8988T (cell line): Measurements from ENCODE around the gene PINK1.
"Not testable (repeated sequence)": the region's sequence is repeated elsewhere in the genome, so short reads cannot be mapped to it uniquely, and the experiment has no call there.

Experiments
- DNase-seq: peaks from one replicate; pipeline ENCODE4 v3.0.0; 2011

Gene PINK1

DNA sequence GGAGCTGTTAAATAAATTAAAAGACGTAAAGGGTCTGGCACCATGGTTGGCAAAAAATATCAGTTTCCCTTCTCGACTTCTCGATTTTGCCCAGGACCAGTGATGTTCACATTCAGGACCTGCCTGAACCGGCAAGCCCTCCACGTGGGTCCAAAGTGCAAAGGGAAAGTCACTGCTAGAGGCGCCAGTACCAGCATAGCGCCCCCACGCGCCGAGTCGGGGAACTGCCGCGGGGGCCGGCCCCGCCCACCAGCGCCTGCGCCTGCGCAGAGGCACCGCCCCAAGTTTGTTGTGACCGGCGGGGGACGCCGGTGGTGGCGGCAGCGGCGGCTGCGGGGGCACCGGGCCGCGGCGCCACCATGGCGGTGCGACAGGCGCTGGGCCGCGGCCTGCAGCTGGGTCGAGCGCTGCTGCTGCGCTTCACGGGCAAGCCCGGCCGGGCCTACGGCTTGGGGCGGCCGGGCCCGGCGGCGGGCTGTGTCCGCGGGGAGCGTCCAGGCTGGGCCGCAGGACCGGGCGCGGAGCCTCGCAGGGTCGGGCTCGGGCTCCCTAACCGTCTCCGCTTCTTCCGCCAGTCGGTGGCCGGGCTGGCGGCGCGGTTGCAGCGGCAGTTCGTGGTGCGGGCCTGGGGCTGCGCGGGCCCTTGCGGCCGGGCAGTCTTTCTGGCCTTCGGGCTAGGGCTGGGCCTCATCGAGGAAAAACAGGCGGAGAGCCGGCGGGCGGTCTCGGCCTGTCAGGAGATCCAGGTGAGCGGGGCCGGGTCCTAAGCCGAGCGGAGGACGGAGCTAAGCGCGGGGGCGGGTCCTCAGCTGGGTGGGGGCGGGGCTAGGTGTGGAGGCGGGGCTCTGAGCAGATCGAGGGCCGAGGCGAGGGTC lies at the start of gene PINK1:
Gene PINK1, plus strand, starts transcription at position 269 of the 875 bp plus-strand sequence. Its CDS starts 91 bp downstream, at position 360.
- DNase-seq = peak; percentile 69

DNA sequence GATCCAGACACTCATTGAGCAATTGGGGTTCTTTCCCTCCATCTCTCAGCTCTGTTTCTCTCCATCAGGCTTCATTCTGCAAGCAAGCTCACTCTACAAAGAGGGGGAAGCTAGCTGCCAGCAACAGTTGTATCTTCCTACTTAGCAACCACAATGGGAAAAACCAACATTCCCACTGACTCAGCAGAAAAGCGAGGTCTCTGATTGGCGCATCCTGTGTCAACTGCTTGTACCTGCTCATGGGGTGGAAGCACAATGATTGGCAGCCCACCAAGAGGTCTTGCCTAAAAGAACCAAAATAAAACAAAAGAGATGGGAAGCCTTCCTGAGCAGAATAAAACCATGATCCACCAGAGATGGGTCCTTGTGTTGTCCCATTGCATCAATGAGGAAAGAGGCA lies 48.4 kb upstream of the PINK1 start:
- DNase-seq = no peak

DNA sequence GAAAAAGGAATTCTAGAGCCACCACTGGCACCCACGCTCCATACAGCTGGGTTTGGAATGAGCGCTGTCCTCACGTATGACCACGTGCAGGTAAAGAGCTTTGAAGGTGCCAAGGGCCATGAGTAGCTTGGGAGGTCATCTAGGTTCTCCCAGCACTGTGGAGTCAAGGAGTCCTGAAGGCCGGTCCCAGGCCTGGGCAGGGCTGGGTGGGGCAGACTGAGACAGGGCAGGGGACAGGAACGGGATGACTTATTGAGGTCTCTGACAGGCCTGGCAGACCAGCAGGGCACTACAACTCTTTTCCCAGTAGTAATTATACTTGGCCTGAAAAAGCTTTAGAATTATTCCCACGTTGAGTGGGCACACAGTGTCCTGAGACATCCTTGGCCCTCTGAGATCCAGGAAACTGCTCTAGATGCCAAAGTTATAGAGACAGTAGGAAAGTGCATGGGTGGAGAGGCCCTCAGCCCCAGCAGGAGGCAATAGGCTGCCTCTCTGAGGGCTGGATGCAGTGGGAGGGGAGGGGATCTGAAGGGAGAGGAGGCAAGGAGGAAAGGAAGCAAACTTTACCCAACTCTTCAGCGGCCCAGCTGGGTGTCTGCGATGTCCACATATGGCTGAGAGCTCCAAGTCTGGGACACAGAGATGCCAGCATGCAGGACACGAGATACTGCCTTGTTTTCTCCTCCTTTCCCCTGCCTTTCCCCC lies 46.2 kb upstream of the PINK1 start:
- DNase-seq = no peak

DNA sequence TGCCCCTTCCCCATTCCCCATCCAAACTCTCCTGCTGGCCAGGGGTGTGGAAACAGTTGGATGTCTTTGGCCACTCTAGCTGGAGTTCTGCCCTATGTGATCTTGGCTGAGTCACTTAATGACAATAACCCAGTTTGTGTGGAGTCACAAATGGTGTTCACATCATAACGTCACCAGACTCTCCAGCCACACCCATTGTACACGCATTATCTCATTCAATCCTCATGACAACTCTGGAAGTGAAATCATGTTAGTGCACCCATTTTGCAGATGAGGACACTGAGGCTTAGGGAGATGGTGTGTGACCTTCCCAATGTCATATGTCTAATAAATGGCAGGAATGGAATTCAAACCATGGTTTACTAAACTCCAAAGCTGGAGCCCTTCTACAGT lies 45.6 kb upstream of the PINK1 start:
- DNase-seq = no peak

DNA sequence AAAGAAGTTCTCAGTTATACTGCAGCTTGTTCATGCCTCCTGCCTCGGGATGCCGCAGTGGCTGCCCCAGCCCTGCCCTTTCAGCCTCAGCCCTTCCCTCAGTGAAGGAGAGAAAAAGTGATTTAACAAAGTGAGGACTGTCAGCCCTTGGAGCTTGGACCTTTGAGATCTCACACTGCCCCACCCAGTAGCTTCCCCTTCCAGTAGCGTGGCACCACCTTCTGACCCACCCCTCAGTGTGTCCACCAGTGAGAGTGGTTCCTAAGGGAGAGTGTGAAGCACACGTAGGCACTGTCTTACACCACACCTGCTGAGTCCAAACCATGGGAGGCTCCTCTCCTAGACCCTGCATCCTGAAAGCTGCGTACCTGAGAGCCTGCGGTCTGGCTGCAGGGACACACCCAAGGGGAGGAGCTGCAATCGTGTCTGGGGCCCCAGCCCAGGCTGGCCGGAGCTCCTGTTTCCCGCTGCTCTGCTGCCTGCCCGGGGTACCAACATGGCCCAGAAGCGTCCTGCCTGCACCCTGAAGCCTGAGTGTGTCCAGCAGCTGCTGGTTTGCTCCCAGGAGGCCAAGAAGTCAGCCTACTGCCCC lies 44.5 kb upstream of the PINK1 start, which contains the start of gene CDA:
Gene CDA, plus strand, starts transcription at position 464 of the 592 bp plus-strand sequence. Its CDS starts 33 bp downstream, at position 497.
- no peak for DNase-seq

DNA sequence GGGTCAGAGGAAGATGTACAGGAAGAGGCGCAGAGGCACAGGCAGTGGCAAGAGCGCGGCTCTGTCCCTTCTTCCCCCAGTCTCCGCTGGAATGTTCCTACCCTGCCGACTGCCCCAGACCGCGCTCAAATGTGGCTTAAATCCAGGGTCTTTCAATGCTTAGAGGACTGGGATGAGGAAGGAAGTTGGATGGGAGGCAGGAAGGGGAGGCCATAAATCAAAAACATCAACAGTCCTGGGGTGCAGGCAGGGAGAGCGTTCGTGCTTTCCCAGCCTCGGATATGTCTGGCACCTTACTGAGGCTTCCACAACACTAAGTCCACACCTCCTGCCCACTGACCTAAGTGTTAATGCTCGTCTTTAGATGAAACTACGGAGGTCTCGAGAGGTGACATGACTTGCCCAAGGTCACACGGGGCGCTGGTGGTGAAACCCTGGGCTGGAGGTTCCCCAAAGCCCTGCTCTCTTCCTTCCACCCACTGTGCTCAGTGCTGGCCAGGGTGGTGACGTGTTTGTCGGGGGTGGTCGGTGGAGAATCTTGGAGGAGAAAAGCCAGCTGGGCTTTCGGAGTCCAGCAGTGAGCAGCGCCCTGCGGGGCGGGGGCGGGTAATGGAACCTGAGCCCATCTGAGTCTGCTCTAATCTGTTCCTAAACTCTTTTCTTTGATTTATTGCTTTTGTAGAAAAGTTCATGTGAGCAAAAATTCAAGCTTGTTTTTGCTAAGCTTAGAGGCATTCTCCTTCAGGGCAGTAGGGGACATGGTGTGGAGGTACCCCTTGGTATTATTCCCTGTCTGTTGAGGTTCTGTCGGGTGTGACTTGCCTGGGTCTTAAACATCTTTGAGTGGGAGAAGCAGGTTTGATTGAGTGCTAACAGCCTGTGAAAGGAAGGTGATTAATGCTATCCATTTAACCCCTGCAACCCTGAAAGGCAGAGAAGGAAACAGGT lies 43.7 kb upstream of the PINK1 start:
- DNase-seq = no peak

DNA sequence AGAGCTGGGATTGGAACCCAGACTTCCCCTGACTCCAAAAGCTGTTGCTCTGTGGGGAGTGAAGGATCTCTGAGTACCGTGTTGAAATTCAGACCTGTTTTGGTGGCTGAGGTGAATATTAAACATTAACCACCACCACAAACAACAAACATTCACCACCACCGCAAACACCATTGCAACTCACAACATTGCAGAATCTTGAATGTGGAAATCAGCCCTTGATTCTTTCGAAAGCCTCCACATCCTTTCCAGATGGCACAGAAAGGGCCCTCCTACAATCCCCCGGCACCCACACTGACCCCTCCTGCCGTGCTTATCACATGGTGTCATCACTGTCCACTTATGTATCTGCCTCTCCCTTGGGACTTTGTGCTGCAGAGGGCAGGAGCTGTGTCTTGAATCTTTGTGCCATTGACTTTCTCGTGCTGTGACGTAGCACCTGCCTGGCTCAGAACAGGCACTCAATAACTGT lies 42.9 kb upstream of the PINK1 start:
- DNase-seq = no peak

DNA sequence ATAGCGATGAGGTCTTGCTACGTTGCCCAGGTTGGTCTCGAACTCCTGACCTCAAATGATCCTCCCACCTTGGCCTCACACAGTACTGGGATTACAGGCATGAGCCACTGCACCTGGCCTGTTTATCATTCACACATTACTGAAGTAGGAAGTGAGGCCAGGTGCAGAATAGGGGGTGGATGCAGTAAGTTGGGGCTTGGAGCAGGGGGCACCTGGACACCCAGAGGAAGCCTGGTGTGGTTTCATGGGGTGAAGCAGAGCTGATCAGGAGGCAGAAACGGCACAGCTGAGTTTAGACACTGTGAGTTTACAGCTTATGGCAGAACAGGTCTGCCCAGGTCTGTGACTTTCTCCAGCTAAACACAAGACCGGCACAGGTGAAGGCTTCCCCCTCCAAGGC lies 39.5 kb upstream of the PINK1 start:
- DNase-seq = no peak

DNA sequence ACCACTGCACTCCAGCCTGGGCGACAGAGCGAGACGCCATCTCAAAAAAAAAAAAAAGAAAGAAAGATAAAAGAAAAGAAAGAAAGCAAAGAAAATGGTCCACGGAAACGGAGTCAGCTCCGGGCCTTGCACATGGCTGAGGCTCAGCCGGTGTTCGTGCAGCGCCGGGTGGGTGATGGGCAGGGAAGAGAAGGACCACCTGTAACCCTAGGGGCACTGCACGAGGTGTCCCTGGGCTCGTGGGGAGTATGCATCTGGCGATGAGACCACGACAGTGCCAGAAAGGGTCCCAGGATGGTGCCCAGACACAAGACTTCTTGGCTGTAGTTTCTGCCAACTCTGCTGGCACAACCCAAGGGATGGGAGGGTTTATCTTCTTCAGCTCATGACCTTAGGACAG lies 38.5 kb upstream of the PINK1 start:
- DNase-seq = no peak

DNA sequence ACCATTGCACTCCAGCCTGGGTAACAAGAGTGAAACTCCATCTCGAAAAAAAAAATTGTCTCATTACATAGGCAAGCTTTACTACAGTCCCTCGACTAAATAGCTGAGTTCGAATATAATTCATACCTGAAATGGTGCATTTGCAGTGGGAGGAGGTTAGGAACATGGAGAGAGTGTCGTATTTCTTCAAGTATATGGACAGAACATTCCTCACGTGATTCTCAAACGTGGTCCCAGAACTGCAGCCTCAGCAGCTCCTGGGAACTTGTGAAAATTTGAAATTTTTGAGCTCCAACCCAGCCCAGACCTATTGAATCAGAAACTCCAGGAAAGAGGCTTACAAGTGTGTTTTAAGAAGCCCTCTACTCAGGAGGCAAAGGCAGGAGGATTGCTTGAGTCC lies 37.2 kb upstream of the PINK1 start:
- DNase-seq = no peak

DNA sequence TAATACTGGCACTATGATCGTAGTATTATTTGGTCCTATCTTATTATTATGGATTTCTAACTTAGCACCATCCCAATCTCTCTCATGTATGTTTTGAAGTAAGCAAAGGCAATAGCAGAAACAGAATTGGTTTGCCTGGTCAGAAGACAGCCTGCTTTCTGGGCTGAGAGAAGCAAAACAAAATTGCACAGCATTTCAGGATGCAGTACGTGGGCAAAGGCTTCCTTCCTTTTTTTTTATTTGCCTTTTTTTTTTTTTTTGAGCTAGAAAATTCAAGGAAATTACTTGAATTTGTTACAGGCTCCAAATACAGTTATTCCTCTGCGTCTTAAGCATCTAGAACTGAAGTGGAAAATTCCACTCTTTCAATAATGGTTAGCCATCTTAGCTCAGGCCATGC lies 35.6 kb upstream of the PINK1 start:
- DNase-seq = no peak

DNA sequence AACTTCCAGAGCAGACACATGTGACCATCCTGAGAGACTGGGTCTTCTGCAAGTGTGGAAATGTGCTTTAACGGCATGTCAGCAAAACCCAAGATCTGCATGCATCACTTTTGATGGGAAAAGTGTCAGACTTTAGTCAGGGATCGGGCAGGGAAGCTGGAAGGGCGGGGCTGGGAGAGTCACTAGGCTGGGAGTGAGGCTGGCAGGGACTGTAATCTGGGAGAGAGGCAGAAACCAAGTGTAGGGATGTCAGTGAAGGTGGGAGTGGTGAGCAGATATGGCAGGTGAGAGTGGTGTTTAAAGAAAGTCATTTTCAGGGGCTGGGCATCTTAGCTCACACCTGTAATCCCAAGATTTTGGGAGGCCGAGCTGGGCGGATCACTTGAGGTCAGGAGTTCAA lies 33.1 kb upstream of the PINK1 start:
- no peak for DNase-seq

DNA sequence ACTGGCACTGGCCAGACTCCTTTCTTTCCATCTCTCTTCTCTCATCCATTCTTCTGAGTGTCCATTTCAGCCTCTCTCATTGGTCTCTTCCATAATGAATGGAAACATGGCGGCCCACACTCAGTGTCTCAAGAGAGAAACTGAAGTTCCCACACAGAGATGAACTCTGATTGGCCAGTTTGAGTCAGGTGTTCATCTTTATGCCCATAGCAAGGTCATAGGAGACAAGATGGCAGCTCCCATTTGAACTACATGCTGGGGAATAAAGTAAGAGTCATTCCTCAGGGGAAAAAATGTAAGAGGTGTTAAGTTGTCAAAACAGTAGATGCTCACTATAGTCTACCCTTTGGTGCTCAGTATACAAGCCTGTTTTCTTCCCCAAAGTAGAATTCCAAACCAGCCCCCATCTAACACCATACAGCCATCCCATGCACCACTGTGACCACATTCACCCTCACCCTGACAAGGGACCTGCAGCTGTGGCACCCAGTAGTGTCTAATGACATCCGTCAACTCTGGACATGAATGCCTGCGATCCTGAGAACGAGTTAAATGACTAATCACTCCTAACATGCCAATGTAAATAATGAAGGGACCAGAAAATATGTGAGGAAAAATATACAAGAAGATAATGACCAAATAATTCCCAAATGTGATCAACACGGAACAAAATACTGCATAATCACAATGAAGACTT lies 32.0 kb upstream of the PINK1 start:
- DNase-seq = no peak

DNA sequence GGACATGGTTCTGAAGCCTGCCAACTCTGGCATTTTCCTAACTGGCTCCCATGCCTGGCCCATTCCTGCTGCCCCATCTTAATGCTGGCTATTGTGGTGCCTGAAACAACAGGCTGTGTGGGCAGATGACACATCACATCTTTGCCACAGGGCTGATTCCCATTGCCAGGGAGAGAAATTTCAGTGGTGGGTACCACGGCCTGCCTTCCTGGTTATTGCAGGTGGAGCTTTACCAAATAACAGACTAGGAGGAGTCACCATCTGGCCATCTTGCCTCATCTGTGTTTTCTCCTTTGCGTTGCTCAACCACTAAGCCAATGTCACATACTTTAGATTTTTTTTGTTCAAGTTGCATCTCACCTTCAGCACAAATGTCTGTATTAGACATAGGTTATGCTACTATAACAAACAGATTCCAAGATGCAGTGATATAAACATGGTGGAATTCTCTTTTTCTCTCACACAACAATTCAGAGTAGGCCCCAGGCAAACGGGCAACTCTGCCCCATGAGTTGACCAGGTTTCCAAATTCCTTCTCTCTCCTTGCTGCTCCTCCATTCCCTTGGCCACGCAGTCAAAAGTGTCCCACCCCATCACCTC lies 30.3 kb upstream of the PINK1 start:
- DNase-seq = no peak

DNA sequence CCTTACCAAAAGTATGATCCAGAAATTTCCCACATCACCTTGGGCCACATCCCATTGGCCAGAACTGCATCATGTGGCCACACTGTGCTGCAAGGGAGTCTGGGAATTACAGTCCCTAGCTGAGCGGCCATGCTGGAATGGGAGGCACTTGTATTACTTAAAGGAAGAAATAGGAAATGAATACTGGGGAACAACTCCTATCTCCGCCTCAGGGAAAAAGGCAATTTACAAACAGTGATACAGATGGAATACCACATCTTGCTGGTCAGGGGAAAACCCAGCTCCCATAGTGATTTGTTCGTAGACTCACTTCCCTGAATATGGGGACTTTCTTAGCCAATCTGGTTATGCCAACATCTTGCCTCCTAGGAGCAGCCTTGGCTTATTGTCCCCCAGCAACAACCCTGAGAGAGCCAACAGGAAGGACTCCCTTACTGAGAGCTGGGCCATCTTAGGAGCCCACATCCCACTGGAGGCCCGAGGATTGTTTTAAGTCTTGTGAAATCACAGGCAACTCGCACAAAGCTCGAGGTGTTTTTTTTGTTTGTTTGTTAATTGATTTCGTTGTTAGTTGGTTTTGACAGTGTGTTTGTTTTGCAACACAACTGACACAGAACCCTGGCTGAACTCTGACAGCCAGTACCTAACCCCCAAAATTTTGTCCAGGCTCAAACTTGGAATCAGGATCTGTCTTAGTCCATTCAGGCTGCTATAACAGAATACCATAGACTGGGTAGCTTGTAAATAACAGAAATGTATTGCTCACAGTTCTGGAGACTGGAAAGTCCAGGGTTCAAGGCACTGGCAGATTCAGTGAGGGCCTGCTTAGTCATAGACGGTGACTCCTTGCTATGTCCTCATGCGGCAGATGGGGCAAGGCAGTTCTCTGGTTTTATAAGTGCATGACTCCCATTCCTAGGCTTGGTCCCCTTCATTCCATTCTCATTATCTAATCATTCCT lies 29.5 kb upstream of the PINK1 start:
- DNase-seq = no peak

DNA sequence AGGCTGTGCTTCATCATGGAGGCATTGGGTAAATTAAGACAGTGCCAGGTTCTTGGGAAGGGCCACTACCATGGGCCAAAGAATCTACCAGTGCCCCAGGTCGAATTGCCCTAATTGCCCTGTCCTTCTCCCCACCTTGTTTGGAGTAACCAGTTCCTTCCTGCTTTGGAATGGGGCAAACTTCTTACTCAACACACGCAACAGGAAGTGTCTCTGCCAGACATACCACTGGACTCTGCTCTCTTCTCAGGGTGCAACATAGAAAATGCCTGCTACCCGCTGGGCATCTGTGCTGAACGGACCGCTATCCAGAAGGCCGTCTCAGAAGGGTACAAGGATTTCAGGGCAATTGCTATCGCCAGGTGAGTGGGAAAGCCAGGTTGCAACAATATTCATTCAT lies 28.6 kb upstream of the PINK1 start:
- no peak for DNase-seq

DNA sequence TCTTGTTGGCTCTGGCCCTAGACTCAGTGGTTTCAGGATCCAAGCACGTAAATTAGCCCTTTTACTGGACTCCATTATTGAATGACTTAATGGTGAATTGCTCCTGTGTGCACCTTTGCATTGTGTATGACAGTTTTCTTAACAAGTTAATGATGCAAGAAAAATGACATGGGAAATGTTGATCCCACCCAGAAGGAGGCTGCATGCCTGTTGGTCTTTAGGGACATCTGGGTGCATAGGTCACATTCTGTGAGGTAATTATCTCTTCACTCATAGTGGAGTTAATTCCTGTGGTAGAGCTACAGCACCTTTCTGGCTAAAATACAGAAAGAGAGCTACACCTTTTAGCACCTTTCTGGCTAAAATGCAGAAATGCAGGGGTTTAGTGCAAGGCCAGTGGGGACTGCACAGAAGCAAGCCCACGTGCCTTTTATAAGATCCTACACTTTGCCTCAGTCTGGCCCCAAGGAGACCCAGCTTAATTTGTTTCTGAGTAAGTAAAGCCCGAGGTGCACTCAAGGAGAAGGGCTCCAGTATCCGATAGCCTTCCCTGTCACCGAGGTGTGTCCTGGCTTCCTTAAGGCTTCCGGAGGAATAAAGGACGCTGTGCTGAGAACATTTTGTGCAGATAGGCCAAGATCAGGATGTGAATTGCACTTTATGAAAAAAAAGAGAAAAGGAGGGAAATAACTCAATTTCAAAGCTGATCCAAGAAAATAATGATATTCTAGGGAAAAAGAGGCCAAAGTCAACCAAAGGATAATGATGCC lies 26.3 kb upstream of the PINK1 start:
- DNase-seq = not testable (repeated sequence)

DNA sequence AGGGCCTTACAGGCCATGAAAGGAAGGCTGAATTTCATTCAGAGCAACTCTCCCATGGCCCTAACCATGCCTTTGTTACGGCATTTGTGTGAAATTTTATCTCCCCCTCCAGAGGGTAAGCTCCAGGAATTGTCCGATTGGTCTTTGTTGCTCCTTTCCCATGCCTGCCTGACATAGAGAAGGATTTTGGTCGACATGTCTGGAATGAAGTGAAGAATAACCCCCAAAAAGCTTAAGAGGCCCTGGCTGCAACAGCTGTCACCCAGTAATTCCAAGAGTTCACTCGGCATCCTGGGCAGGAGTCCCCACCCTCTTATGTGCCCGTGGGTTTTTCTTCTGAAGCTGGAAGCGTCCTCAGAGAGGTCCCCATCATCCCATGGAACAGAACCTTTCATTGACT lies 23.7 kb upstream of the PINK1 start:
- no peak for DNase-seq

DNA sequence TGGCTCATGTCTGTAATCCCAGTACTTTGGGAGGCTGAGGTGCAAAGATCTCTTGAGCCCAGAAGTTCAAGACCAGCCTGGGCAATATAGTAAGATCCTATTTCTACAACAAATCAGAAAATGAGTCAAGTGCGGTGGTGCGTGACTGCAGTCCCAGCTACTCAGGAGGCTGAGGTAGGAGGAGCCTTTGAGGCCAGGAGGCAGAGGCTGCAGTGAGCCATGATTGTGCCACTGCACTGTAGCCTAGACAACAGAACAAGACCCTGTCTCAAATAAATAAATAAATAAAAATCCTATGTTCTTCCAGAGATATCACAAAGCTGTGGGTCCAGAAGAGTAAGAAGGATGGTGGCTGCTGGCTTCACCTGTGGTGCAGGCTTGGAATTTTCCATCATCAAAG lies 22.3 kb upstream of the PINK1 start:
- DNase-seq = no peak
